Superior temporal gyrus (tissue), 1 donor: ENCODE data around the gene SCNN1B.
A peak's percentile ranks its signal among the peaks of the same experiment; 100 is the strongest.
"Not testable (repeated sequence)": the region's sequence is repeated elsewhere in the genome, so short reads cannot be mapped to it uniquely, and the experiment has no call there.

Source experiments
- DNase-seq: peaks from one replicate; pipeline ENCODE4 v3.0.0-alpha.2; 2016; ENCODE audit errors: extremely low spot score

SCNN1B gene

GRCh38 chr16:23302045-23302956 is at the start of gene SCNN1B:
Gene SCNN1B (plus strand): TSS chr16:23302302. CDS start chr16:23348600, 46,298 bp downstream.
- no peak for DNase-seq

- DNase-seq: no peak
Measured at GRCh38 chr16:23252310-23252709, 49.8 kb upstream of the SCNN1B start.

GRCh38 chr16:23253650-23254049 is 48.5 kb upstream of the SCNN1B start:
- DNase-seq: not testable (repeated sequence)

- DNase-seq: no peak
Measured at GRCh38 chr16:23254338-23254737, 47.8 kb upstream of the SCNN1B start.

- DNase-seq: no peak
Measured at GRCh38 chr16:23255000-23255399, 47.1 kb upstream of the SCNN1B start.

- no peak for DNase-seq
Measured at GRCh38 chr16:23256440-23256839, 45.7 kb upstream of the SCNN1B start.

GRCh38 chr16:23257682-23258081 is 44.4 kb upstream of the SCNN1B start:
- no peak for DNase-seq

- no peak for DNase-seq
Measured at GRCh38 chr16:23258919-23259237, 43.2 kb upstream of the SCNN1B start.

- no peak for DNase-seq
Measured at GRCh38 chr16:23267647-23268046, 34.5 kb upstream of the SCNN1B start.

GRCh38 chr16:23268561-23268960 is 33.5 kb upstream of the SCNN1B start:
- DNase-seq: no peak

- DNase-seq: no peak
Measured at GRCh38 chr16:23269248-23269953, 32.7 kb upstream of the SCNN1B start.

GRCh38 chr16:23270654-23271053 is 31.4 kb upstream of the SCNN1B start:
- DNase-seq: no peak

- DNase-seq: no peak
Measured at GRCh38 chr16:23274968-23275367, 27.1 kb upstream of the SCNN1B start.

- no peak for DNase-seq
Measured at GRCh38 chr16:23276821-23277220, 25.3 kb upstream of the SCNN1B start.

- DNase-seq: no peak
Measured at GRCh38 chr16:23278031-23278430, 24.1 kb upstream of the SCNN1B start.

GRCh38 chr16:23279721-23280153 is 22.4 kb upstream of the SCNN1B start:
- DNase-seq: peak; percentile 73

- DNase-seq: no peak
Measured at GRCh38 chr16:23280483-23280967, 21.6 kb upstream of the SCNN1B start.

GRCh38 chr16:23282568-23282967 is 19.5 kb upstream of the SCNN1B start:
- DNase-seq: no peak

- DNase-seq: no peak
Measured at GRCh38 chr16:23283571-23283970, 18.5 kb upstream of the SCNN1B start.

- DNase-seq: no peak
Measured at GRCh38 chr16:23284584-23284983, 17.5 kb upstream of the SCNN1B start.

GRCh38 chr16:23286131-23286532 is 16.0 kb upstream of the SCNN1B start:
- DNase-seq: no peak

GRCh38 chr16:23288209-23288608 is 13.9 kb upstream of the SCNN1B start:
- DNase-seq: no peak
